ENCODE results near the gene DIPK1B. TPM values are rescaled to one million over a fixed set of nuclear protein-coding genes. Genes with fewer than 3 reads are reported as not detected.

Gene DIPK1B
- total and polyA plus RNA-seq, 10 of the 15 experiments (the other 5 are each of a cell fraction or from before 2014, with no cell fraction given): 0.08 to 0.28 (median 0.13) TPM; not detected in 3

- SMC1A ChIA-PET (ENCODE audit: uncharacterized antibody, unreplicated experiment): no interaction called here
- Histone ChIP-seq H3K27ac (ENCODE audit: control insufficient read depth, insufficient read depth) (no peak overlapping the region), H3K27me3 (replicated peaks in 1 of 2; ENCODE audit: control insufficient read depth in 2 of 2, insufficient read depth in 2 of 2, low read length in 1 of 2) (no peaks in the 10 kb centered on the region; a peak in 2 of 4 replicates), H3K9ac (ENCODE audit: control insufficient read depth, insufficient read depth, low read length) (no peak overlapping the region), H3K4me1 (ENCODE audit: control insufficient read depth, insufficient read depth, low read length) (peaks cover 15% of the 10 kb centered on the region), H2AFZ (ENCODE audit: control insufficient read depth, low read depth, low read length) (no peak overlapping the region), H3K4me2 (ENCODE audit: control insufficient read depth, insufficient read depth) (no peak overlapping the region), H3K9me3 (replicated peaks; ENCODE audit: control insufficient read depth, insufficient read depth, low read length) (no peaks in the 10 kb centered on the region), H3K79me2 (ENCODE audit: control insufficient read depth, insufficient read depth, low read length) (no peaks in the 10 kb centered on the region), H3K4me3 (no peak overlapping the region), H4K20me1 (ENCODE audit: control insufficient read depth, insufficient read depth) (no peaks in the 10 kb centered on the region), H3K36me3 (ENCODE audit: control insufficient read depth in 2 of 2, insufficient read depth in 2 of 2, low read length in 1 of 2) (no peaks in the 10 kb centered on the region)
- POLR2A ChIA-PET: no interaction called here
- intact Hi-C loops (cut with micrococcal nuclease; ENCODE audit: unreplicated experiment) (no loop called here), in situ Hi-C loops (cut with MboI) (no loop called here)
- CTCF ChIA-PET: interaction anchor here (0.9 kb wide), 1 partner anchor 52 kb away, joined by 4 read pairs; the partner anchor contains the start of gene LCN8
- RAD21 ChIA-PET (ENCODE audit: unreplicated experiment): no interaction called here
- ATAC-seq (no peak), DNase-seq (ENCODE audit: low read depth, low spot score) (no peak), FAIRE-seq (no peak)
- TF ChIP-seq, protein P1, sequence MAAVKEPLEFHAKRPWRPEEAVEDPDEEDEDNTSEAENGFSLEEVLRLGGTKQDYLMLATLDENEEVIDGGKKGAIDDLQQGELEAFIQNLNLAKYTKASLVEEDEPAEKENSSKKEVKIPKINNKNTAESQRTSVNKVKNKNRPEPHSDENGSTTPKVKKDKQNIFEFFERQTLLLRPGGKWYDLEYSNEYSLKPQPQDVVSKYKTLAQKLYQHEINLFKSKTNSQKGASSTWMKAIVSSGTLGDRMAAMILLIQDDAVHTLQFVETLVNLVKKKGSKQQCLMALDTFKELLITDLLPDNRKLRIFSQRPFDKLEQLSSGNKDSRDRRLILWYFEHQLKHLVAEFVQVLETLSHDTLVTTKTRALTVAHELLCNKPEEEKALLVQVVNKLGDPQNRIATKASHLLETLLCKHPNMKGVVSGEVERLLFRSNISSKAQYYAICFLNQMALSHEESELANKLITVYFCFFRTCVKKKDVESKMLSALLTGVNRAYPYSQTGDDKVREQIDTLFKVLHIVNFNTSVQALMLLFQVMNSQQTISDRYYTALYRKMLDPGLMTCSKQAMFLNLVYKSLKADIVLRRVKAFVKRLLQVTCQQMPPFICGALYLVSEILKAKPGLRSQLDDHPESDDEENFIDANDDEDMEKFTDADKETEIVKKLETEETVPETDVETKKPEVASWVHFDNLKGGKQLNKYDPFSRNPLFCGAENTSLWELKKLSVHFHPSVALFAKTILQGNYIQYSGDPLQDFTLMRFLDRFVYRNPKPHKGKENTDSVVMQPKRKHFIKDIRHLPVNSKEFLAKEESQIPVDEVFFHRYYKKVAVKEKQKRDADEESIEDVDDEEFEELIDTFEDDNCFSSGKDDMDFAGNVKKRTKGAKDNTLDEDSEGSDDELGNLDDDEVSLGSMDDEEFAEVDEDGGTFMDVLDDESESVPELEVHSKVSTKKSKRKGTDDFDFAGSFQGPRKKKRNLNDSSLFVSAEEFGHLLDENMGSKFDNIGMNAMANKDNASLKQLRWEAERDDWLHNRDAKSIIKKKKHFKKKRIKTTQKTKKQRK (IDR thresholded peaks at IDR 0.05; ENCODE audit: low read depth, low read length): no peak
- no peak for TF ChIP-seq PAX5 (IDR thresholded peaks at IDR 0.05; ENCODE audit: borderline replicate concordance, low read depth, low read length)
- no peak for TF ChIP-seq ZBTB33 (IDR thresholded peaks at IDR 0.05)
- no peak for TF ChIP-seq EED (IDR thresholded peaks at IDR 0.05; ENCODE audit: low read depth)
- no peak for TF ChIP-seq ZSCAN29 (IDR thresholded peaks at IDR 0.05)
- TF ChIP-seq NFIC (IDR thresholded peaks at IDR 0.05; ENCODE audit: low read depth, low read length): no peak
- TF ChIP-seq CREB1 (IDR thresholded peaks at IDR 0.05; ENCODE audit: low read depth): no peak
- no peak for TF ChIP-seq CEBPB (IDR thresholded peaks at IDR 0.05; ENCODE audit: borderline replicate concordance in 1 of 2, low read depth in 2 of 2, low read length in 2 of 2)
- TF ChIP-seq ZBED1 (IDR thresholded peaks at IDR 0.05; ENCODE audit: borderline replicate concordance): no peak
- no peak for TF ChIP-seq NR2F1 (conservative IDR thresholded peaks at IDR 0.05)
- no peak for TF ChIP-seq MXI1 (IDR thresholded peaks at IDR 0.05; ENCODE audit: low read depth, low read length)
- no peak for TF ChIP-seq ZNF274 (IDR thresholded peaks at IDR 0.05; ENCODE audit: insufficient read depth, insufficient read length)
- BruUV-seq (replicated peaks): no TSS peak
- 3% methylated on average over 7 of the region's 7 CpGs for WGBS (ENCODE audit: insufficient coverage, insufficient replicate concordance, low lambda C conversion rate, missing lambda C conversion rate)
These were observed 6.8 kb upstream of the DIPK1B start for GRCh38 chr9:136705564-136705963.

Data from GM12878 (cell line).